HG02763 (cell line): Measurements from ENCODE around the gene PEG3.

Source experiments
- ATAC-seq: cut with Tn5 transposase; IDR thresholded peaks from one replicate; pipeline ENCODE4 v1.9.1; 2021; ENCODE audit warnings: mild to moderate bottlenecking, moderate library complexity; ENCODE audit not compliant: unreplicated experiment

The PEG3 gene

GRCh38 chr19:56811480-56811879, 29.0 kb downstream of the PEG3 start:
- ATAC-seq, result no peak

GRCh38 chr19:56810260-56810659, 30.3 kb downstream of the PEG3 start:
- no peak for ATAC-seq

- ATAC-seq, result no peak
These were observed 31.7 kb downstream of the PEG3 start for GRCh38 chr19:56808717-56809392.

- no peak for ATAC-seq
These were observed 33.9 kb downstream of the PEG3 start for GRCh38 chr19:56806639-56807038.
